ENCODE data around the gene OR4Q2. TPM values are rescaled to one million over a fixed set of nuclear protein-coding genes. Genes with fewer than 3 reads are reported as not detected.

Gene OR4Q2
- total RNA-seq, 4 donors from 2014 or later = not detected

DNA sequence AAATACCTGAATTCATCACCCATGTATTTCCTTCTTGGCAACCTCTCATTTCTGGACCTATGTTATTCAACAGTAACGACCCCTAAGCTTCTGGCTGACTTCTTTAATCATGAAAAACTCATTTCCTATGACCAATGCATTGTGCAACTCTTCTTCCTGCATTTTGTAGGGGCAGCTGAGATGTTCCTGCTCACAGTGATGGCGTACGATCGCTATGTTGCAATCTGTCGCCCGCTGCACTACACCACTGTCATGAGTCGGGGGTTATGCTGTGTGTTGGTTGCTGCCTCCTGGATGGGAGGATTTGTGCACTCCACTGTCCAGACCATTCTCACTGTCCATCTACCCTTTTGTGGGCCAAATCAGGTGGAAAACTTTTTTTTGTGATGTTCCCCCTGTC is 356 bp downstream of the OR4Q2 start:
- intact Hi-C loops (cut with DNase I) = no loop called here
- H3K4me3 ChIP-seq = no peak overlapping the region
- 60% methylated on average over 7 of the region's 7 CpGs for WGBS

DNA sequence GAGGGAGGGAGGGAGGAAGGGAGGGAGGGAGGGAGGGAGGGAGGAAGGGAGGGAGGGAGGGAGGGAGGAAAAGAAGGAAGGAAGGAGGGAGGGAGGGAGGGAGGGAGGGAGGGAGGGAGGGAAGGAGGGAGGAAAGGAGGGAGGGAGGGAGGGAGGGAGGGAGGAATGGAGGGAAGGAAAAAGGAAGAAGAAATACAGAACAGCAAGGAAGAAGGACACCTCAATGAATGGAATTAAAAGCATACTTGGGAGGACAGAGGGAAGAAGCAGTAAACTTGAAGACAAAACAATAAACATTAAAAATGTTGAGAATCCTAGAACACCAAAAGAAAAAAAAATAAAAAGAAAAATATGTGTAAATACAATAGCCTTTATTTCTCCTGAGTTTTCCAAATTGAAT is 6.2 kb downstream of the OR4Q2 start:
- H3K27ac ChIP-seq (replicated peaks in 1 of 4) = no peak overlapping the region
- TF ChIP-seq POLR2AphosphoS5 (IDR thresholded peaks at IDR 0.05) (no peak), EP300 (IDR thresholded peaks at IDR 0.05) (no peak), POLR2A (IDR thresholded peaks at IDR 0.05; ENCODE audit: low read depth) (no peak)
- TF ChIP-seq, protein P1, sequence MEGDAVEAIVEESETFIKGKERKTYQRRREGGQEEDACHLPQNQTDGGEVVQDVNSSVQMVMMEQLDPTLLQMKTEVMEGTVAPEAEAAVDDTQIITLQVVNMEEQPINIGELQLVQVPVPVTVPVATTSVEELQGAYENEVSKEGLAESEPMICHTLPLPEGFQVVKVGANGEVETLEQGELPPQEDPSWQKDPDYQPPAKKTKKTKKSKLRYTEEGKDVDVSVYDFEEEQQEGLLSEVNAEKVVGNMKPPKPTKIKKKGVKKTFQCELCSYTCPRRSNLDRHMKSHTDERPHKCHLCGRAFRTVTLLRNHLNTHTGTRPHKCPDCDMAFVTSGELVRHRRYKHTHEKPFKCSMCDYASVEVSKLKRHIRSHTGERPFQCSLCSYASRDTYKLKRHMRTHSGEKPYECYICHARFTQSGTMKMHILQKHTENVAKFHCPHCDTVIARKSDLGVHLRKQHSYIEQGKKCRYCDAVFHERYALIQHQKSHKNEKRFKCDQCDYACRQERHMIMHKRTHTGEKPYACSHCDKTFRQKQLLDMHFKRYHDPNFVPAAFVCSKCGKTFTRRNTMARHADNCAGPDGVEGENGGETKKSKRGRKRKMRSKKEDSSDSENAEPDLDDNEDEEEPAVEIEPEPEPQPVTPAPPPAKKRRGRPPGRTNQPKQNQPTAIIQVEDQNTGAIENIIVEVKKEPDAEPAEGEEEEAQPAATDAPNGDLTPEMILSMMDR (IDR thresholded peaks at IDR 0.05) = no peak
- no peak for DNase-seq (ENCODE audit: extremely low spot score)
- H3K27me3 ChIP-seq = no peaks in the 10 kb centered on the region
- H3K36me3 ChIP-seq = no peaks in the 10 kb centered on the region
- H3K9me3 ChIP-seq = peaks cover 0 to 4% (median 0%) of the 10 kb centered on the region in 4 donors
- H3K4me3 ChIP-seq = no peak overlapping the region
- intact Hi-C loops (cut with DNase I) = no loop called here
- H3K4me1 ChIP-seq = no peaks in the 10 kb centered on the region

More for the DNA sequence above, 356 bp downstream of the OR4Q2 start:
- no peak for DNase-seq (ENCODE audit: extremely low spot score)
- Histone ChIP-seq H3K36me3 (no peaks in the 10 kb centered on the region), H3K27me3 (no peaks in the 10 kb centered on the region), H3K27ac (replicated peaks in 1 of 4) (no peak overlapping the region), H3K4me1 (no peaks in the 10 kb centered on the region), H3K9me3 (peaks cover 0 to 3% (median 0%) of the 10 kb centered on the region in 4 donors)
- TF ChIP-seq, protein P1 (IDR thresholded peaks at IDR 0.05) = no peak
- TF ChIP-seq POLR2AphosphoS5 (IDR thresholded peaks at IDR 0.05) = no peak
- no peak for TF ChIP-seq POLR2A (IDR thresholded peaks at IDR 0.05; ENCODE audit: low read depth)
- no peak for TF ChIP-seq EP300 (IDR thresholded peaks at IDR 0.05)

DNA sequence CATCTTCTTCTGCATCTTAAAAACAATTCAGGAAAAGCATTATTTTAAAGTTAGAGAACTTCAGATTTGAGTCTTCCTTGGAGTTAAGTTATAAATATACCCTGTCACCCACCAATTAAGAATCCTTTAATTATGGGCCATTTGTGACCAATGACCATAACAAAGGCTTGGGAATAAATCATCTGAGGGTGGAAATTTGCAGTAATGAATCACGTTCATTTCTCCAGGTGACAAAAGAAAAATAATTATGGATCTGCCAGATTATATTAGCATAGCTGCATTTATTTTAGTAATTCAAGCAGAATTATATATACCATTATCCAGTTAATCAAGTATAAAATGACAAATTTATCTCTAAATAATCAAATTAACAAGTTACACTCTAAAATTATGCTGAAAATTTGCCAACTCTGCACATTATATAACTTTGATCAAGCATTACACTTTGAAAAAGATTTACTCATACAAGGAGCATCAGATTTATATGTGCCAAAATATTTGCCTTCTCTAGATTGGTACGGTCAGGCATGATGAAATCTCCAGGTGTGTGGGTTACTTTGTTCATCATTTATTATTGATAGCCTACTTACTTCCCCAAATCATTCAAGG is 17.4 kb downstream of the OR4Q2 start, which contains the start of gene OR4K14:
OR4K14 (minus strand) TSS at position 51 of the 609 bp plus-strand sequence. CDS start 4,114 bp downstream, outside the sequence.
- TF ChIP-seq EP300 (IDR thresholded peaks at IDR 0.05) (no peak), POLR2A (IDR thresholded peaks at IDR 0.05; ENCODE audit: low read depth) (no peak), POLR2AphosphoS5 (IDR thresholded peaks at IDR 0.05) (no peak)
- TF ChIP-seq, protein P1 (IDR thresholded peaks at IDR 0.05) = no peak
- intact Hi-C loops (cut with DNase I) = no loop called here
- WGBS = 42% methylated on average over 2 of the region's 2 CpGs
- no peaks in the 10 kb centered on the region for H3K27me3 ChIP-seq
- H3K4me1 ChIP-seq = no peaks in the 10 kb centered on the region
- H3K27ac ChIP-seq (replicated peaks in 1 of 4) = no peak within 1 kb of the TSS
- no peaks in the 10 kb centered on the region for H3K36me3 ChIP-seq
- no peak within 1 kb of the TSS for H3K4me3 ChIP-seq
- H3K9me3 ChIP-seq = peaks cover 0 to 2% (median 0%) of the 10 kb centered on the region in 4 donors
- no peak for DNase-seq (ENCODE audit: extremely low spot score)

DNA sequence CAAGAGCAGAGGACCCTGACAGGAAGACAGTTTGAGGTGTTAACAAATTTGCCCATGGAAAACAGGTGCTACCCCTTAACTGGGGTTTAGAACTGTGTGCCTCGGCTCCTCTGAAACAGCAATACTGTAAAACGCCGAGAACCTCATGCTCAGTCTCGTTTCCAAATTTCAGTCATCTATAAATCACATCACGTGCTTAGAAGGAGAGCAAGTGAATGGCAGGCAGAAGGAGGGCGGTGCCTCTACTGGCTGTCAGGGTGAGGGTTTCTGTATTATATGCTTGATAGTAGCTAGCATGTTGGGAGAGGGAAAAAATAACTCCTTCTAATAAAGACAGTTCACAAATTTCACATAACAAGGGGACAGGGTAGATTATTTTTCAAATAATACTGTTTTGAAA is 29.1 kb downstream of the OR4Q2 start:
- intact Hi-C loops (cut with DNase I) = no loop called here
- no peaks in the 10 kb centered on the region for H3K4me1 ChIP-seq
- no peaks in the 10 kb centered on the region for H3K36me3 ChIP-seq
- H3K9me3 ChIP-seq = no peaks in the 10 kb centered on the region
- 62% methylated on average over 6 of the region's 6 CpGs for WGBS
- H3K27me3 ChIP-seq = no peaks in the 10 kb centered on the region
- DNase-seq (ENCODE audit: extremely low spot score) = no peak
- no peak for TF ChIP-seq EP300 (IDR thresholded peaks at IDR 0.05)
- TF ChIP-seq, protein P1 (IDR thresholded peaks at IDR 0.05) = no peak
- TF ChIP-seq POLR2A (IDR thresholded peaks at IDR 0.05; ENCODE audit: low read depth) = no peak
- TF ChIP-seq POLR2AphosphoS5 (IDR thresholded peaks at IDR 0.05) = no peak
- no peak overlapping the region for H3K4me3 ChIP-seq
- no peak overlapping the region for H3K27ac ChIP-seq (replicated peaks in 1 of 4)

DNA sequence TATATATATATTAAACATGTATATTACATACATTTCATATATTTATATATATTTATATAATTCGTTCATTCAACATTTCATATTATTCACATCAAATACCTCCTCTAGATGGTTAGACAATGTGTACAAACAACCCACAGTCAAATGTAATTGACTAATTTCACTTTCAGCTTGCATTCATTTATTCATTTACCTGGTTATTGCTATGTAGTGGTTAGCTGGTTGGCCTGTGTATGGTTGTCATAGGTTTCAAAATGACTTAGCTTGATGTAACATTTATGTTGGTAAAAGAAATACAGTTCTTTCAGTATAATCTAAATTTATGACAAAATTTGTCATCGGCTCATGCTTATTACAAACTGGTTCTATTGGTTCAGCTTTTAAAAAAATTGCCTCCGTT is 33.5 kb downstream of the OR4Q2 start:
- Histone ChIP-seq H3K4me1 (no peaks in the 10 kb centered on the region), H3K4me3 (no peak overlapping the region), H3K36me3 (no peaks in the 10 kb centered on the region), H3K27me3 (no peaks in the 10 kb centered on the region), H3K27ac (replicated peaks in 1 of 4) (no peak overlapping the region), H3K9me3 (no peaks in the 10 kb centered on the region)
- TF ChIP-seq POLR2AphosphoS5 (IDR thresholded peaks at IDR 0.05) (no peak), POLR2A (IDR thresholded peaks at IDR 0.05; ENCODE audit: low read depth) (no peak), EP300 (IDR thresholded peaks at IDR 0.05) (no peak)
- TF ChIP-seq, protein P1 (IDR thresholded peaks at IDR 0.05) = no peak
- intact Hi-C loops (cut with DNase I) = no loop called here
- DNase-seq (ENCODE audit: extremely low spot score) = no peak
- 66% methylated on average over 3 of the region's 3 CpGs for WGBS
